GM23338 (cell line): ENCODE data around the gene IL21R. TPM values are rescaled to one million over a fixed set of nuclear protein-coding genes. Genes with fewer than 3 reads are reported as not detected.

Source experiments
- ATAC-seq: fragments of 200-7000 bp; cut with Tn5 transposase; 3 replicates; pipeline ENCODE4 v1.9.1; 2020
- DNase-seq: peaks from one replicate; pipeline ENCODE4 v3.0.0-alpha.2; 2015; ENCODE audit warnings: low spot score
- H2AFZ ChIP-seq: fragments of 200-600 bp; sonication (generic); 2 replicates; pipeline ENCODE4 v1.8.0; 2016; ENCODE audit warnings: antibody characterized with exemption, mild to moderate bottlenecking, moderate library complexity
- H3F3A ChIP-seq: fragments of 200-600 bp; sonication (generic); replicated peaks from 2 replicates; pipeline ENCODE4 v1.8.0; 2017; ENCODE audit warnings: antibody characterized with exemption, mixed run types, low read depth
- H3K27ac ChIP-seq: fragments of 200-600 bp; sonication (generic); 2 replicates; pipeline ENCODE4 v1.6.1; 2016; ENCODE audit warnings: low read depth
- H3K27me3 ChIP-seq: fragments of 200-600 bp; sonication (generic); 2 replicates; pipeline ENCODE4 v1.8.0; 2016; ENCODE audit warnings: mild to moderate bottlenecking, mixed run types, moderate library complexity; ENCODE audit not compliant: insufficient read depth
- H3K36me3 ChIP-seq: fragments of 200-600 bp; sonication (generic); 2 replicates; pipeline ENCODE4 v1.8.0; 2016; ENCODE audit warnings: mild to moderate bottlenecking; ENCODE audit not compliant: insufficient read depth
- H3K4me1 ChIP-seq: fragments of 200-600 bp; sonication (generic); 2 replicates; pipeline ENCODE4 v1.8.0; 2016; ENCODE audit warnings: mild to moderate bottlenecking, moderate library complexity; ENCODE audit not compliant: insufficient read depth
- H3K4me2 ChIP-seq: fragments of 200-600 bp; sonication (generic); 2 replicates; pipeline ENCODE4 v1.7.1; 2017; ENCODE audit warnings: mixed run types
- H3K4me3 ChIP-seq: fragments of 200-600 bp; sonication (generic); 2 replicates; pipeline ENCODE4 v1.6.1; 2016; ENCODE audit warnings: mixed run types
- H3K79me2 ChIP-seq: fragments of 200-600 bp; sonication (generic); replicated peaks from 2 replicates; pipeline ENCODE4 v1.8.0; 2017; ENCODE audit warnings: mild to moderate bottlenecking; ENCODE audit not compliant: insufficient read depth
- H3K9me2 ChIP-seq: fragments of 200-600 bp; sonication (generic); 2 replicates; pipeline ENCODE4 v1.8.0; 2017; ENCODE audit not compliant: insufficient read depth
- H4K20me1 ChIP-seq: fragments of 200-600 bp; sonication (generic); replicated peaks from 2 replicates; pipeline ENCODE4 v1.8.0; 2017; ENCODE audit warnings: mild to moderate bottlenecking; ENCODE audit not compliant: insufficient read depth
- H3K27ac Mint-ChIP-seq: 2 replicates; pipeline ENCODE4 v1.8.0; 2020; ENCODE audit warnings: inconsistent platforms, mild to moderate bottlenecking, moderate library complexity, mixed read lengths
- H3K27me3 Mint-ChIP-seq: 3 replicates; pipeline ENCODE4 v1.8.0; 2022; ENCODE audit warnings: low read depth, mild to moderate bottlenecking, moderate library complexity, mixed read lengths, inconsistent platforms; ENCODE audit not compliant: insufficient read depth, poor library complexity
- H3K36me3 Mint-ChIP-seq: 3 replicates; pipeline ENCODE4 v1.8.0; 2021; ENCODE audit warnings: low read depth, mild to moderate bottlenecking, inconsistent platforms, moderate library complexity, mixed read lengths
- H3K4me1 Mint-ChIP-seq: 3 replicates; pipeline ENCODE4 v1.8.0; 2020; ENCODE audit warnings: mild to moderate bottlenecking, inconsistent platforms, mixed read lengths
- H3K4me3 Mint-ChIP-seq: 3 replicates; pipeline ENCODE4 v1.8.0; 2021; ENCODE audit warnings: moderate library complexity, mild to moderate bottlenecking, inconsistent platforms, mixed read lengths
- H3K9me3 Mint-ChIP-seq: 3 replicates; pipeline ENCODE4 v1.8.0; 2020; ENCODE audit warnings: moderate library complexity, mild to moderate bottlenecking, inconsistent platforms, mixed read lengths
- CREB1 ChIP-seq: fragments of 250-450 bp; sonication (Bioruptor Pico); IDR thresholded peaks from 2 replicates; pipeline ENCODE4 v1.5.0; 2020; ENCODE audit warnings: low read depth, mild to moderate bottlenecking, moderate library complexity
- CTCF ChIP-seq, 2 experiments: fragments of 200-600 bp in 1 of 2; sonication (generic) in 1 of 2; conservative IDR thresholded peaks; 2 replicates each; pipeline versions ENCODE4 v1.5.1 to v1.6.1; 2016 to 2017; ENCODE audit warnings: antibody characterized with exemption in 2 of 2, low read depth in 2 of 2, mild to moderate bottlenecking in 2 of 2, moderate library complexity in 1 of 2
- ETS1 ChIP-seq: IDR thresholded peaks from 2 replicates; pipeline ENCODE4 v1.6.1; 2016; ENCODE audit warnings: antibody characterized with exemption
- EZH2 ChIP-seq: fragments of 200-600 bp; sonication (generic); IDR thresholded peaks from one replicate; pipeline ENCODE4 v1.8.0; 2017; ENCODE audit warnings: antibody characterized with exemption, mild to moderate bottlenecking, low read depth; ENCODE audit not compliant: unreplicated experiment
- EZH2phosphoT487 ChIP-seq: fragments of 200-600 bp; sonication (generic); IDR thresholded peaks from one replicate; pipeline ENCODE4 v1.8.1; 2018; ENCODE audit warnings: antibody characterized with exemption; ENCODE audit not compliant: unreplicated experiment
- JUNB ChIP-seq: IDR thresholded peaks from one replicate; pipeline ENCODE4 v1.6.1; 2016; ENCODE audit warnings: antibody characterized with exemption; ENCODE audit not compliant: unreplicated experiment
- NANOG ChIP-seq: IDR thresholded peaks from 2 replicates; pipeline ENCODE4 v1.6.1; 2016; ENCODE audit warnings: antibody characterized with exemption, borderline replicate concordance
- POLR2AphosphoS5 ChIP-seq: IDR thresholded peaks from 2 replicates; pipeline ENCODE4 v1.6.1; 2016; ENCODE audit warnings: antibody characterized with exemption, low read depth
- REST ChIP-seq: IDR thresholded peaks from one replicate; pipeline ENCODE4 v1.6.1; 2018; ENCODE audit warnings: antibody characterized with exemption; ENCODE audit not compliant: unreplicated experiment
- STAT1 ChIP-seq: IDR thresholded peaks from one replicate; pipeline ENCODE4 v1.6.1; 2016; ENCODE audit warnings: antibody characterized with exemption; ENCODE audit not compliant: unreplicated experiment
- ZNF114 ChIP-seq: fragments of 250-450 bp; sonication (Bioruptor Pico); IDR thresholded peaks from 2 replicates; pipeline ENCODE4 v1.5.0; 2020; ENCODE audit warnings: mild to moderate bottlenecking, moderate library complexity
- ZNF331 ChIP-seq: fragments of 250-450 bp; sonication (Bioruptor Pico); IDR thresholded peaks from 2 replicates; pipeline ENCODE4 v1.5.0; 2020; ENCODE audit warnings: low read depth, mild to moderate bottlenecking, moderate library complexity
- ZNF462 ChIP-seq: fragments of 250-450 bp; sonication (Bioruptor Pico); IDR thresholded peaks from 2 replicates; pipeline ENCODE4 v1.5.0; 2020; ENCODE audit warnings: mild to moderate bottlenecking, moderate library complexity
- polyA plus RNA-seq: library from polyadenylated mRNA; unstranded; fragments of >200 nt; fragmentation: Nextera tagmentation; extraction: Ambion mirVana; gene quantifications from 2 replicates; pipeline ENCODE4 v1.2.1, GENCODE V29; 2016
- total RNA-seq: library from RNA; depleted of rRNA; stranded (reverse); fragments of >200 nt; shearing (Covaris generic); gene quantifications from 2 replicates; pipeline ENCODE4 v1.2.3, GENCODE V29; 2014

IL21R gene
- total and polyA plus RNA-seq, 2 experiments from 2014 or later: 0.42 to 2.6 TPM

- Histone ChIP-seq H3K36me3 (no peaks in the 10 kb centered on the region), H3K79me2 (no peaks in the 10 kb centered on the region), H3F3A (no peaks in the 10 kb centered on the region), H3K4me3 (no peak overlapping the region), H2AFZ (no peak overlapping the region), H3K4me1 (no peaks in the 10 kb centered on the region), H3K27ac (no peak overlapping the region), H3K4me2 (no peak overlapping the region), H3K27me3 (no peaks in the 10 kb centered on the region), H4K20me1 (no peaks in the 10 kb centered on the region), H3K9me2 (no peaks in the 10 kb centered on the region)
- TF ChIP-seq STAT1: no peak
- TF ChIP-seq EZH2: no peak
- TF ChIP-seq CTCF (conservative IDR thresholded peaks at IDR 0.05; ENCODE audit: low read depth in 2 of 2): no peak
- TF ChIP-seq JUNB: no peak
- no peak for TF ChIP-seq CREB1 (CRISPR knock-in tag)
- no peak for TF ChIP-seq ZNF114 (CRISPR knock-in tag)
- no peak for TF ChIP-seq REST
- no peak for TF ChIP-seq POLR2AphosphoS5
- no peak for TF ChIP-seq ZNF462 (CRISPR knock-in tag)
- TF ChIP-seq NANOG: no peak
- TF ChIP-seq ZNF331 (CRISPR knock-in tag): no peak
- TF ChIP-seq ETS1: no peak
- TF ChIP-seq EZH2phosphoT487: no peak
- H3K4me1 Mint-ChIP-seq: no peaks in the 10 kb centered on the region
- DNase-seq (no peak), ATAC-seq (no peak)
- no peak overlapping the region for H3K27ac Mint-ChIP-seq
- H3K4me3 Mint-ChIP-seq: no peak overlapping the region
- peaks cover 7% of the 10 kb centered on the region for H3K27me3 Mint-ChIP-seq
- no peaks in the 10 kb centered on the region for H3K36me3 Mint-ChIP-seq
- H3K9me3 Mint-ChIP-seq: no peaks in the 10 kb centered on the region
Measured at GRCh38 chr16:27433636-27434035, 31.7 kb downstream of the IL21R start.
